Cardiac muscle cell (in vitro differentiated cells and primary cell): ENCODE data around the gene PCDHGB7. TPM values are rescaled to one million over a fixed set of nuclear protein-coding genes. Genes with fewer than 3 reads are reported as not detected.
"Not testable (repeated sequence)": the region's sequence is repeated elsewhere in the genome, so short reads cannot be mapped to it uniquely, and the experiment has no call there.

ENCODE experiments used
- DNase-seq, 2 donors: peaks; one replicate each; pipeline versions ENCODE4 v3.0.0 to v3.0.0-alpha.2; 2010 to 2017; ENCODE audit warnings: low read depth in 1 of 2, low spot score in 1 of 2
- H3K27ac ChIP-seq: fragments of 200-600 bp; sonication (generic); 2 replicates; pipeline ENCODE4 v1.5.1; 2016
- H3K27me3 ChIP-seq: fragments of 200-600 bp; sonication (generic); 2 replicates; pipeline ENCODE4 v1.6.0; 2016; ENCODE audit warnings: control low read depth
- H3K36me3 ChIP-seq: fragments of 200-600 bp; sonication (generic); 2 replicates; pipeline ENCODE4 v1.5.1; 2016; ENCODE audit warnings: control low read depth
- H3K4me1 ChIP-seq: fragments of 200-600 bp; sonication (generic); 2 replicates; pipeline ENCODE4 v1.8.1; 2017; ENCODE audit warnings: low read depth, mild to moderate bottlenecking, mixed run types
- H3K4me3 ChIP-seq: fragments of 200-600 bp; sonication (generic); 2 replicates; pipeline ENCODE4 v1.5.1; 2016; ENCODE audit warnings: mild to moderate bottlenecking
- H3K9me3 ChIP-seq: fragments of 200-600 bp; sonication (generic); 2 replicates; pipeline ENCODE4 v1.5.1; 2017; ENCODE audit warnings: low read depth, mild to moderate bottlenecking, control low read depth
- CTCF ChIP-seq: IDR thresholded peaks from 2 replicates; pipeline ENCODE4 v1.5.1; 2012; ENCODE audit warnings: low read depth, mild to moderate bottlenecking, low read length
- polyA plus RNA-seq: library from polyadenylated mRNA; unstranded; fragments of >200 nt; fragmentation: Nextera tagmentation; extraction: Ambion mirVana; gene quantifications from 2 replicates; pipeline ENCODE4 v1.2.1, GENCODE V29; 2016
- total RNA-seq: library from RNA; depleted of rRNA; stranded (reverse); fragments of >200 nt; gene quantifications from 2 replicates; pipeline ENCODE4 v1.2.3, GENCODE V29; 2016

Gene PCDHGB7
- total and polyA plus RNA-seq, 2 experiments from 2014 or later: 12.3 to 19.9 TPM

DNA sequence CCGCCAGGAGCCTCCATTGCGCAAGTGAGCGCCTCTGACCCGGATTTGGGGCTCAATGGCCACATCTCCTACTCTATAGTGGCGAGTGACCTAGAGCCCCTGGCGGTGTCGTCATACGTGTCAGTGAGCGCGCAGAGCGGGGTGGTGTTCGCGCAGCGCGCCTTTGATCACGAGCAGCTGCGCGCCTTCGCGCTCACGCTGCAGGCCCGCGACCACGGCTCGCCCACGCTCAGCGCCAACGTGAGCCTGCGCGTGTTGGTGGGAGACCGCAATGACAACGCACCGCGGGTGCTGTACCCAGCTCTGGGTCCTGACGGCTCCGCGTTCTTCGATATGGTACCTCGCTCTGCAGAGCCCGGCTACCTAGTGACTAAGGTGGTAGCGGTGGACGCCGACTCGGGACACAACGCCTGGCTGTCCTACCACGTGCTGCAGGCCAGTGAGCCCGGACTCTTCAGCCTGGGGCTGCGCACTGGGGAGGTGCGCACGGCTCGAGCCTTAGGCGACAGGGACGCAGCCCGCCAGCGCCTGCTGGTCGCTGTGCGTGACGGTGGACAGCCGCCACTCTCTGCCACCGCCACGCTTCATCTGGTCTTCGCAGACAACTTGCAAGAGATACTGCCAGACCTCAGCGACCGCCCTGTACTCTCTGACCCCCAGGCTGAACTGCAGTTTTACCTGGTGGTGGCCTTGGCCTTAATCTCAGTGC lies 7.7 kb upstream of the PCDHGB7 start:
- Histone ChIP-seq H3K27me3 (no peaks in the 10 kb centered on the region), H3K4me1 (peaks cover 4% of the 10 kb centered on the region), H3K9me3 (peaks cover 8% of the 10 kb centered on the region), H3K36me3 (no peaks in the 10 kb centered on the region), H3K4me3 (no peak overlapping the region), H3K27ac (no peak overlapping the region)
- TF ChIP-seq CTCF: no peak
- DNase-seq: no peak

DNA sequence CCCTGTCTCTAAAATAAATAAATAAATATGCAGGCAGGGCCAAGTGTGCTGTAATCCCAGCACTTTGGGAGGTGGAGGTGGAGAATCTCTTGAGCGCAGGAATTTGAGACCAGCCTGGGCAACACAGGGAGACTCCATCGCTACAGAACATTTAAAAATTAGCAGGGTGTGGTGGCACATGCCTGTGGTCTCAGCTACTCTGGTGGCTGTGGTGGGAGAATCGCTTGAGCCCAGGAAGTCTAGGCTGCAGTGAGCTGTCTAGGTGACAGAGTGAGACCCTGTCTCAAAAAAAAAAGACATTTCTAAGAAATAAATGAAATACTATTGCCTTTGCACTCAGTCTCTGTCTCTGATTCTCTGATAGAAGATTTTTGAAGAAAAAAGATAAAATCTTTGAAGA lies 5.9 kb upstream of the PCDHGB7 start:
- Histone ChIP-seq H3K4me1 (peaks cover 4% of the 10 kb centered on the region), H3K36me3 (no peaks in the 10 kb centered on the region), H3K4me3 (no peak overlapping the region), H3K27me3 (no peaks in the 10 kb centered on the region), H3K27ac (no peak overlapping the region), H3K9me3 (peaks cover 8% of the 10 kb centered on the region)
- no peak for TF ChIP-seq CTCF
- DNase-seq: no peak

DNA sequence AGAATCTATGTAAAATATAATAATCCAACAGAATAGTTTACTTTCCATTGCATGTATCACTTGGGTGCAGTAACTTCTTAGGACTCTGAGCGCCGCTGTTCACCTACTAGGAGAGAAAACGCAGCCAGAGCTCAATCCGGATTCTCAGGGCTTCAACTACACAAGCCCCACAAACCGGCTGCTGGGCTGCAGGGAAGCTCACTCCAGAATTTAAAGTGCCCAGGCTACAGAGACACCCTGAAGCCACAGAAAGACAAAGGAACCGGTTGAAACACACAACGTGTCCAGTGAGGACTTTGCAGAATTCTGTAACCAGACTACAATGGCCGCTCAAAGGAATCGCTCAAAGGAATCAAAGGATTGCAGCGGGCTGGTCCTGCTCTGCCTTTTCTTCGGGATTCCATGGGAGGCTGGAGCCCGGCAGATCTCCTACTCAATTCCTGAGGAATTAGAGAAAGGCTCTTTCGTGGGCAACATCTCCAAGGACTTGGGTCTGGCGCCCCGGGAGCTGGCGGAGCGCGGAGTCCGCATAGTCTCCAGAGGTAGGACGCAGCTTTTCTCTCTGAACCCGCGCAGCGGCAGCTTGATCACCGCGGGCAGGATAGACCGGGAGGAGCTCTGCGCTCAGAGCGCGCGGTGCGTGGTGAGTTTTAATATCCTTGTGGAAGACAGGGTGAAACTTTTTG lies 4.5 kb upstream of the PCDHGB7 start, which contains the start of gene PCDHGA10:
PCDHGA10 (plus strand) TSS at position 134 of the 686 bp plus-strand sequence; CDS start at position 323, 189 bp downstream.
- no peaks in the 10 kb centered on the region for H3K27me3 ChIP-seq
- peak within 1 kb of the TSS; percentile 56 for H3K4me3 ChIP-seq
- no peaks in the 10 kb centered on the region for H3K36me3 ChIP-seq
- TF ChIP-seq CTCF: peak; percentile 74
- peak; percentile 77 for DNase-seq
- peaks cover 4% of the 10 kb centered on the region for H3K4me1 ChIP-seq
- H3K27ac ChIP-seq: peak within 1 kb of the TSS; percentile 78
- H3K9me3 ChIP-seq: peaks cover 8% of the 10 kb centered on the region

GRCh38 chr5:141413540-141414069 lies 3.9 kb upstream of the PCDHGB7 start:
- Histone ChIP-seq H3K4me1 (peaks cover 4% of the 10 kb centered on the region), H3K9me3 (peaks cover 12% of the 10 kb centered on the region), H3K27me3 (no peaks in the 10 kb centered on the region), H3K27ac (no peak overlapping the region), H3K36me3 (no peaks in the 10 kb centered on the region), H3K4me3 (peak overlapping the region; percentile 56)
- TF ChIP-seq CTCF: no peak
- no peak for DNase-seq

GRCh38 chr5:141414548-141415274 lies 2.8 kb upstream of the PCDHGB7 start:
- not testable (repeated sequence) for H3K36me3 ChIP-seq, H3K4me1 ChIP-seq, H3K27me3 ChIP-seq, DNase-seq, H3K4me3 ChIP-seq, H3K27ac ChIP-seq
- H3K9me3 ChIP-seq: peaks cover 16% of the 10 kb centered on the region

DNA sequence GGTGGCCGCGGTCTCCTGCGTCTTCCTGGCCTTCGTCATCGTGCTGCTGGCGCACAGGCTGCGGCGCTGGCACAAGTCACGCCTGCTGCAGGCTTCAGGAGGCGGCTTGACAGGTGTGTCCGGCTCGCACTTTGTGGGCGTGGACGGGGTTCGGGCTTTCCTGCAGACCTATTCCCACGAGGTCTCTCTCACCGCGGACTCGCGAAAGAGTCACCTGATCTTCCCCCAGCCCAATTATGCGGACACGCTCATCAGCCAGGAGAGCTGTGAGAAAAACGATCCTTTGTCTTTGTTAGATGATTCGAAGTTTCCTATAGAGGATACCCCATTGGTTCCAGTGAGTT lies 2.2 kb upstream of the PCDHGB7 start:
- not testable (repeated sequence) for H3K4me1 ChIP-seq, H3K36me3 ChIP-seq, DNase-seq, H3K4me3 ChIP-seq, H3K27ac ChIP-seq, H3K27me3 ChIP-seq
- peaks cover 16% of the 10 kb centered on the region for H3K9me3 ChIP-seq
